GM12891 (cell line): ENCODE measurements around the gene SPOCK1.

Experiments used
- PAX5 ChIP-seq: IDR thresholded peaks from 2 replicates; pipeline ENCODE4 v1.6.1; 2011; ENCODE audit warnings: low read length, moderate library complexity, mild to moderate bottlenecking; ENCODE audit not compliant: insufficient read depth, severe bottlenecking
- POLR2A ChIP-seq: IDR thresholded peaks from 2 replicates; pipeline ENCODE4 v1.6.1; 2011; ENCODE audit warnings: low read depth, low read length, control low read depth
- POLR2AphosphoS5 ChIP-seq: IDR thresholded peaks from 2 replicates; pipeline ENCODE4 v1.6.1; 2011; ENCODE audit warnings: low read depth, low read length, control low read depth
- POU2F2 ChIP-seq: IDR thresholded peaks from 2 replicates; pipeline ENCODE4 v1.6.1; 2011; ENCODE audit warnings: low read depth, mild to moderate bottlenecking, control low read depth, low read length, moderate library complexity
- SPI1 ChIP-seq: IDR thresholded peaks from 2 replicates; pipeline ENCODE4 v1.6.1; 2011; ENCODE audit warnings: low read depth, low read length, control low read depth
- TAF1 ChIP-seq: IDR thresholded peaks from 2 replicates; pipeline ENCODE4 v1.6.1; 2011; ENCODE audit warnings: low read depth, low read length, control low read depth

GRCh38 chr5:137393196-137393993 lies 105.7 kb downstream of the SPOCK1 start:
- TF ChIP-seq POLR2AphosphoS5 (no peak), TAF1 (no peak), POLR2A (no peak), POU2F2 (no peak), SPI1 (no peak), PAX5 (no peak)
